ENCODE data around the gene CLDN11.

Gene CLDN11

GRCh38 chr3:170473358-170473757, 54.7 kb downstream of the CLDN11 start:
- DNase-seq: no peak

GRCh38 chr3:170475092-170475685, 56.5 kb downstream of the CLDN11 start:
- DNase-seq: no peak

- DNase-seq: no peak
Observed at GRCh38 chr3:170476291-170476690, 57.6 kb downstream of the CLDN11 start.

GRCh38 chr3:170477395-170477794, 58.7 kb downstream of the CLDN11 start:
- no peak for DNase-seq

GRCh38 chr3:170480111-170480510, 61.4 kb downstream of the CLDN11 start:
- no peak for DNase-seq

GRCh38 chr3:170482199-170482598, 63.5 kb downstream of the CLDN11 start:
- DNase-seq: no peak

GRCh38 chr3:170483485-170484262, 65.0 kb downstream of the CLDN11 start:
- no peak for DNase-seq
